Hematopoietic multipotent progenitor cell treated with erythropoietin and hydrocortisone succinate and interleukin-3 and kit ligand, for 15 days (in vitro differentiated cells): ENCODE results near the gene BCL3.

ENCODE experiments used
- DNase-seq: peaks from one replicate; pipeline ENCODE4 v3.0.0-alpha.2; 2015; ENCODE audit warnings: low spot score

The BCL3 gene

GRCh38 chr19:44794610-44795009 lies 46.1 kb downstream of the BCL3 start:
- no peak for DNase-seq

GRCh38 chr19:44795398-44795987 lies 47.0 kb downstream of the BCL3 start:
- no peak for DNase-seq

- DNase-seq: no peak
Measured at GRCh38 chr19:44796701-44797115, 48.2 kb downstream of the BCL3 start.

GRCh38 chr19:44799627-44800346 lies 51.3 kb downstream of the BCL3 start:
- DNase-seq: no peak

- peak; percentile 72 for DNase-seq
Measured at GRCh38 chr19:44800461-44800860, 52.0 kb downstream of the BCL3 start.

- DNase-seq: no peak
Measured at GRCh38 chr19:44803442-44804428, 55.2 kb downstream of the BCL3 start.

GRCh38 chr19:44806291-44806690 lies 57.8 kb downstream of the BCL3 start:
- no peak for DNase-seq

- DNase-seq: no peak
Measured at GRCh38 chr19:44807162-44807561, 58.7 kb downstream of the BCL3 start.

GRCh38 chr19:44807652-44808462 lies 59.3 kb downstream of the BCL3 start:
- DNase-seq: no peak

GRCh38 chr19:44808463-44809371 lies 60.2 kb downstream of the BCL3 start, which contains the start of gene BCAM:
Gene BCAM, plus strand, starts transcription at chr19:44809103. Its CDS starts 22 bp downstream, at chr19:44809125.
- DNase-seq: no peak
